Smooth muscle cell (in vitro differentiated cells): ENCODE measurements around the gene FOSB. TPM values are rescaled to one million over a fixed set of nuclear protein-coding genes. Genes with fewer than 3 reads are reported as not detected.
A peak's percentile ranks its signal among the peaks of the same experiment; 100 is the strongest.

Experiments
- DNase-seq: peaks from one replicate; lab custom pipeline; 2025; ENCODE audit not compliant: unreplicated experiment; lab: John Stamatoyannopoulos, UW
- H2AFZ ChIP-seq: fragments of 200-600 bp; sonication (generic); 2 replicates; pipeline ENCODE4 v1.6.0; 2016; ENCODE audit warnings: antibody characterized with exemption, low read depth, mild to moderate bottlenecking
- H3F3A ChIP-seq: fragments of 200-600 bp; sonication (generic); 2 replicates; pipeline ENCODE4 v1.6.0; 2017; ENCODE audit warnings: antibody characterized with exemption, low read depth
- H3K27ac ChIP-seq: fragments of 200-600 bp; sonication (generic); 2 replicates; pipeline ENCODE4 v1.5.1; 2016; ENCODE audit warnings: low read depth, mild to moderate bottlenecking
- H3K27me3 ChIP-seq: fragments of 200-600 bp; sonication (generic); 2 replicates; pipeline ENCODE4 v1.6.1; 2016; ENCODE audit warnings: low read depth, mild to moderate bottlenecking
- H3K36me3 ChIP-seq: fragments of 200-600 bp; sonication (generic); 2 replicates; pipeline ENCODE4 v1.5.1; 2016; ENCODE audit warnings: low read depth
- H3K4me1 ChIP-seq: fragments of 200-600 bp; sonication (generic); 2 replicates; pipeline ENCODE4 v1.5.1; 2016; ENCODE audit warnings: low read depth
- H3K4me2 ChIP-seq: fragments of 200-600 bp; sonication (generic); 2 replicates; pipeline ENCODE4 v1.6.0; 2016; ENCODE audit warnings: mild to moderate bottlenecking
- H3K4me3 ChIP-seq: fragments of 200-600 bp; sonication (generic); 2 replicates; pipeline ENCODE4 v1.5.1; 2016; ENCODE audit warnings: mild to moderate bottlenecking
- H3K79me2 ChIP-seq: fragments of 200-600 bp; sonication (generic); 2 replicates; pipeline ENCODE4 v1.6.0; 2016; ENCODE audit warnings: low read depth, mild to moderate bottlenecking
- H3K9ac ChIP-seq: fragments of 200-600 bp; sonication (generic); 2 replicates; pipeline ENCODE4 v1.6.0; 2016; ENCODE audit warnings: low read depth
- H3K9me3 ChIP-seq: fragments of 200-600 bp; sonication (generic); replicated peaks from 2 replicates; pipeline ENCODE4 v1.5.1; 2016; ENCODE audit warnings: low read depth
- H4K20me1 ChIP-seq: fragments of 200-600 bp; sonication (generic); 2 replicates; pipeline ENCODE4 v1.6.0; 2016; ENCODE audit warnings: low read depth
- WGBS: methylation state at CpG from one replicate; pipeline ENCODE4 v1.1.7; 2016; ENCODE audit warnings: low lambda C conversion rate; 5-methylcytosine and 5-hydroxymethylcytosine counted together
- polyA plus RNA-seq: library from polyadenylated mRNA; unstranded; fragments of >200 nt; fragmentation: Nextera tagmentation; extraction: Ambion mirVana; gene quantifications from 2 replicates; pipeline ENCODE4 v1.2.1, GENCODE V29; 2016
- total RNA-seq: library from RNA; depleted of rRNA; stranded (reverse); fragments of >200 nt; gene quantifications from 2 replicates; pipeline ENCODE4 v1.2.3, GENCODE V29; 2014
- TF ChIP-seq, protein P1 (sequence below): fragments of 200-600 bp; sonication (generic); IDR thresholded peaks from 2 replicates; pipeline ENCODE4 v1.5.1; 2017; ENCODE audit warnings: borderline replicate concordance, mild to moderate bottlenecking, antibody characterized with exemption; ENCODE audit not compliant: insufficient read depth, poor library complexity, severe bottlenecking

Gene FOSB
- total and polyA plus RNA-seq, 2 experiments from 2014 or later, result 178 to 186 TPM

DNA sequence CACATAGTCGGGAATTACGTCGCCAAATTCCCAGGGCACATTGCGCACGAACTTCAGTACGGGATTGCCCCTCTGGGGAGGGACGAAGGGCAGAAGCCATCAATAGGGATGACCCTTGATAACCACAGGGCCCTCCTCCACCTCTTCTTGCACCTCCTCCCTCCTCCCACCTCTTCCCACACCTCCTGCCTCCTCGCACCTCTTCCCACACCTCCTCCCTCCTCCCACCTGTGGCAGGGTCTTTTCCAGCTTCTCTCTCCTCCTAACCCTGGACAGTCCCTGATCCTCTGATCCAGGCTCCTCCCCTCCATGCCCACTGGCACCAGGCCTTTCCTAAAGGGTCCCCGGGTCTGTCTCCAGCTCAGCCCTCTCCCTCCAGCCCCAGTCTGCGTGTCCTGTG lies 47.4 kb upstream of the FOSB start:
- H3K9ac ChIP-seq, result no peak overlapping the region
- H3K36me3 ChIP-seq, result no peaks in the 10 kb centered on the region
- DNase-seq, result no peak
- no peak overlapping the region for H2AFZ ChIP-seq
- peaks cover under 1% of the 10 kb centered on the region for H3F3A ChIP-seq
- no peak overlapping the region for H3K27ac ChIP-seq
- no peaks in the 10 kb centered on the region for H3K9me3 ChIP-seq
- no peaks in the 10 kb centered on the region for H4K20me1 ChIP-seq
- no peaks in the 10 kb centered on the region for H3K27me3 ChIP-seq
- no peak overlapping the region for H3K4me2 ChIP-seq
- peaks cover 9% of the 10 kb centered on the region for H3K79me2 ChIP-seq
- H3K4me3 ChIP-seq, result no peak overlapping the region
- TF ChIP-seq, protein P1, sequence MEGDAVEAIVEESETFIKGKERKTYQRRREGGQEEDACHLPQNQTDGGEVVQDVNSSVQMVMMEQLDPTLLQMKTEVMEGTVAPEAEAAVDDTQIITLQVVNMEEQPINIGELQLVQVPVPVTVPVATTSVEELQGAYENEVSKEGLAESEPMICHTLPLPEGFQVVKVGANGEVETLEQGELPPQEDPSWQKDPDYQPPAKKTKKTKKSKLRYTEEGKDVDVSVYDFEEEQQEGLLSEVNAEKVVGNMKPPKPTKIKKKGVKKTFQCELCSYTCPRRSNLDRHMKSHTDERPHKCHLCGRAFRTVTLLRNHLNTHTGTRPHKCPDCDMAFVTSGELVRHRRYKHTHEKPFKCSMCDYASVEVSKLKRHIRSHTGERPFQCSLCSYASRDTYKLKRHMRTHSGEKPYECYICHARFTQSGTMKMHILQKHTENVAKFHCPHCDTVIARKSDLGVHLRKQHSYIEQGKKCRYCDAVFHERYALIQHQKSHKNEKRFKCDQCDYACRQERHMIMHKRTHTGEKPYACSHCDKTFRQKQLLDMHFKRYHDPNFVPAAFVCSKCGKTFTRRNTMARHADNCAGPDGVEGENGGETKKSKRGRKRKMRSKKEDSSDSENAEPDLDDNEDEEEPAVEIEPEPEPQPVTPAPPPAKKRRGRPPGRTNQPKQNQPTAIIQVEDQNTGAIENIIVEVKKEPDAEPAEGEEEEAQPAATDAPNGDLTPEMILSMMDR, result no peak
- H3K4me1 ChIP-seq, result peaks cover 5% of the 10 kb centered on the region
- WGBS, result 96% methylated on average over 10 of the region's 10 CpGs

DNA sequence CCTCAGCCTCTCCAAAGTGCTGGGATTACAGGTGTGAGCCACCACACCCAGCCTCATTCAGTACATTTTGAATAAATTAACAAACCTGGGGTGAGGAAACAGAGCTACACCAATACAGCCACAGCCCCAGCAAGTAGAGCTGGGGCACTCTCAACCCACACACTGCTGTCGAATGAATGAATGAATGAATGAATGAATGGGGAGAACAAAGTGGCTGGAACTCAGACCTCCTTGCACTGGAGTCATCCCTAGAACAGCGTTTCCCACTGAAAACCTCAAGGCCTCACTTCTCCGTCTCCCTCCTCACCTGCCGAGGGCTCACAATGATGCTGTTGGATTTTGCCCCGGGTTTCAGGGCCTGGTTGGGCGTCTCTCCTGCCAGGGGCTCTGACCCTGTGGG lies 46.9 kb upstream of the FOSB start:
- DNase-seq, result no peak
- 97% methylated on average over 6 of the region's 6 CpGs for WGBS
- H3K36me3 ChIP-seq, result no peaks in the 10 kb centered on the region
- TF ChIP-seq, protein P1, result no peak
- H3K27ac ChIP-seq, result no peak overlapping the region
- H3K4me3 ChIP-seq, result no peak overlapping the region
- no peaks in the 10 kb centered on the region for H3K9me3 ChIP-seq
- H3K79me2 ChIP-seq, result peaks cover 9% of the 10 kb centered on the region
- no peak overlapping the region for H3K9ac ChIP-seq
- no peaks in the 10 kb centered on the region for H4K20me1 ChIP-seq
- peaks cover 5% of the 10 kb centered on the region for H3K4me1 ChIP-seq
- no peak overlapping the region for H3K4me2 ChIP-seq
- no peak overlapping the region for H2AFZ ChIP-seq
- H3K27me3 ChIP-seq, result no peaks in the 10 kb centered on the region
- peaks cover 6% of the 10 kb centered on the region for H3F3A ChIP-seq

DNA sequence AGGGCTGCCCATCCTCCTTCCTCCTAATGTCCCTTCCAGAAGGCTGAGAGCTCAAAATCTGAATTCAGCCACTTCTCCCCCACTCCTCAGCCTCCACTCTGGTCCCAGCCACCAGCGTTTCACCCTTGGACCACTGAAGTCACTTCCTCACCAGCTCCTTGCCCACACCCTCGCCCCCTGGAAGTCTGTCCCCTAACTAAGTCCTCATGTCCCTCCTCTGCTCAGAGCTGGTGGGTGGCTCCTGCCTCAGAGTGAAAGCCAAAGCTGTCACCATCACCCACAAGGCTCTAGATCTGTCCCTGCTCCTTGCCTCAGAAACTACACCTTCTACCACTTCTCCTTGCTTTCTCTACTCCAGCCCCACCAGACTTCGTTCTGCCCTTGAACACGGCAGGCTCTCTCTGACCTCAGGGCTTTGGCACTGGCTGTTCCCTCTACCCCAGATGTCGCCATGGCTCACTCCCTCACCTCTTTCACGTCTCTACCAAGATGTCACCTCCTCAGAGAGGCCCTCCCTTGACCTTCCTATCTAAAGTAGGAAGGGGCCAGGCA lies 45.8 kb upstream of the FOSB start:
- H3K4me1 ChIP-seq, result peaks cover 5% of the 10 kb centered on the region
- H3K4me3 ChIP-seq, result no peak overlapping the region
- TF ChIP-seq, protein P1, result no peak
- DNase-seq, result no peak
- no peak overlapping the region for H3K9ac ChIP-seq
- H2AFZ ChIP-seq, result no peak overlapping the region
- H3K79me2 ChIP-seq, result peaks cover 9% of the 10 kb centered on the region
- H3F3A ChIP-seq, result peaks cover 8% of the 10 kb centered on the region
- no peak overlapping the region for H3K4me2 ChIP-seq
- H3K27ac ChIP-seq, result no peak overlapping the region
- WGBS, result 93% methylated on average over 6 of the region's 6 CpGs
- H3K36me3 ChIP-seq, result no peaks in the 10 kb centered on the region
- no peaks in the 10 kb centered on the region for H4K20me1 ChIP-seq
- no peaks in the 10 kb centered on the region for H3K9me3 ChIP-seq
- no peaks in the 10 kb centered on the region for H3K27me3 ChIP-seq

DNA sequence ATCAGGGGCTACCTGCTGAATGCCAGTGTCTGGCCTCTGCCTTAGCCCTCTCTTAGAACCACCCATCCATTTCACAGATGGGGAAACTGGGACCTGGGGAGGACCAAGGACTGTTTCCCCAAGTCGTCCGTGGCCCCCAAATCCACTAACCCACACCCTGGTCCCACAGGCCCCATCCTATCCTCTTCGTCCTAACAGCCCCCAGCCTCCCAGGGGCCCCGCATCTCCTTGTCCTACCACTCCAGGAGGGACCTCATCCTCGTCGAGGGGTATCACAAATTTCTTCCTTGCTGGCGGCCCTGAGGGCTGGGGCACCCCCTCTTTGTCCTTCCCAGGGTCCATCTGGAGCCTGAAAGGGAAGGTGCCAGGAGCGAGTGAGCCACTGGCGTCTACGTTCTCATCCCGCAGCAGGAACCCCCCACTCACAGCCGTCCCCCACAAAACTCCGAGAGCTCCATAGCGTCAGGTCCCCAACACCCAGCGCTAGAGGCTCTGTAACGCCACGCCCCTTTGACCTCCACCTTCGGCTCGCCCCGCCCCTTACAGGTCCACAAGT lies 44.7 kb upstream of the FOSB start:
- 15% methylated on average over 20 of the region's 20 CpGs for WGBS
- H3K4me2 ChIP-seq, result peak overlapping the region; percentile 85
- TF ChIP-seq, protein P1, result no peak
- H2AFZ ChIP-seq, result no peak overlapping the region
- no peaks in the 10 kb centered on the region for H3K36me3 ChIP-seq
- no peaks in the 10 kb centered on the region for H3K27me3 ChIP-seq
- no peaks in the 10 kb centered on the region for H3K9me3 ChIP-seq
- no peak overlapping the region for H3K9ac ChIP-seq
- H4K20me1 ChIP-seq, result no peaks in the 10 kb centered on the region
- H3K4me3 ChIP-seq, result peak overlapping the region; percentile 58
- H3K79me2 ChIP-seq, result peaks cover 9% of the 10 kb centered on the region
- peaks cover 5% of the 10 kb centered on the region for H3K4me1 ChIP-seq
- H3K27ac ChIP-seq, result no peak overlapping the region
- DNase-seq, result no peak
- H3F3A ChIP-seq, result peaks cover 8% of the 10 kb centered on the region
